ENCODE results near the gene PDE3A. TPM values are rescaled to one million over a fixed set of nuclear protein-coding genes. Genes with fewer than 3 reads are reported as not detected.

Gene PDE3A
- total and polyA plus RNA-seq, 2 experiments from 2014 or later: 11.1 to 61.6 TPM

GRCh38 chr12:20711846-20712245 is 343.5 kb downstream of the PDE3A start:
- H3K4me2 ChIP-seq: no peak overlapping the region
- H3K4me3 ChIP-seq: no peak overlapping the region
- H3K4me1 ChIP-seq (ENCODE audit: insufficient read depth): no peaks in the 10 kb centered on the region
- H3K27ac ChIP-seq: no peak overlapping the region
- H3K27me3 ChIP-seq: no peaks in the 10 kb centered on the region
- H3K79me2 ChIP-seq: no peaks in the 10 kb centered on the region
- WGBS (ENCODE audit: low lambda C conversion rate, missing lambda C conversion rate): 54% methylated on average over 3 of the region's 3 CpGs
- H3K36me3 ChIP-seq (replicated peaks; ENCODE audit: insufficient read depth, low read depth): no peaks in the 10 kb centered on the region
- H3K9me3 ChIP-seq (ENCODE audit: low read depth): no peaks in the 10 kb centered on the region
- no peak for TF ChIP-seq CTCF (IDR thresholded peaks at IDR 0.05; ENCODE audit: poor library complexity)
- TF ChIP-seq EZH2phosphoT487 (IDR thresholded peaks at IDR 0.05; ENCODE audit: low read depth, severe bottlenecking, unreplicated experiment): no peak
- TF ChIP-seq EZH2 (IDR thresholded peaks at IDR 0.05; ENCODE audit: borderline replicate concordance): no peak
- no peaks in the 10 kb centered on the region for H4K20me1 ChIP-seq (ENCODE audit: insufficient read depth, poor library complexity, severe bottlenecking)
- no peak overlapping the region for H2AFZ ChIP-seq
- H3K9me2 ChIP-seq (replicated peaks; ENCODE audit: insufficient read depth): no peaks in the 10 kb centered on the region
- no peak for DNase-seq (ENCODE audit: low spot score)

GRCh38 chr12:20716037-20716436 is 347.7 kb downstream of the PDE3A start:
- WGBS (ENCODE audit: low lambda C conversion rate, missing lambda C conversion rate): 45% methylated on average over 2 of the region's 2 CpGs
- DNase-seq (ENCODE audit: low spot score): peak; percentile 13

GRCh38 chr12:20716985-20717384 is 348.6 kb downstream of the PDE3A start:
- 83% methylated on average over 1 of the region's 1 CpG for WGBS (ENCODE audit: low lambda C conversion rate, missing lambda C conversion rate)
- H3K4me2 ChIP-seq: no peak overlapping the region
- no peaks in the 10 kb centered on the region for H3K36me3 ChIP-seq (replicated peaks; ENCODE audit: insufficient read depth, low read depth)
- no peak overlapping the region for H3K4me3 ChIP-seq
- DNase-seq (ENCODE audit: low spot score): no peak
- H3K9me2 ChIP-seq (replicated peaks; ENCODE audit: insufficient read depth): no peaks in the 10 kb centered on the region
- H3K27me3 ChIP-seq: no peaks in the 10 kb centered on the region
- no peak overlapping the region for H3K27ac ChIP-seq
- H3K79me2 ChIP-seq: no peaks in the 10 kb centered on the region
- H4K20me1 ChIP-seq (ENCODE audit: insufficient read depth, poor library complexity, severe bottlenecking): no peaks in the 10 kb centered on the region
- no peaks in the 10 kb centered on the region for H3K4me1 ChIP-seq (ENCODE audit: insufficient read depth)
- H2AFZ ChIP-seq: no peak overlapping the region
- no peaks in the 10 kb centered on the region for H3K9me3 ChIP-seq (ENCODE audit: low read depth)
- TF ChIP-seq CTCF (IDR thresholded peaks at IDR 0.05; ENCODE audit: poor library complexity) (no peak), EZH2phosphoT487 (IDR thresholded peaks at IDR 0.05; ENCODE audit: low read depth, severe bottlenecking, unreplicated experiment) (no peak), EZH2 (IDR thresholded peaks at IDR 0.05; ENCODE audit: borderline replicate concordance) (no peak)

More at GRCh38 chr12:20716037-20716436, 347.7 kb downstream of the PDE3A start:
- Histone ChIP-seq H3K79me2 (no peaks in the 10 kb centered on the region), H4K20me1 (ENCODE audit: insufficient read depth, poor library complexity, severe bottlenecking) (no peaks in the 10 kb centered on the region), H3K4me3 (no peak overlapping the region), H3K4me2 (no peak overlapping the region), H3K27ac (no peak overlapping the region), H3K36me3 (replicated peaks; ENCODE audit: insufficient read depth, low read depth) (no peaks in the 10 kb centered on the region), H2AFZ (no peak overlapping the region), H3K27me3 (no peaks in the 10 kb centered on the region), H3K9me2 (replicated peaks; ENCODE audit: insufficient read depth) (no peaks in the 10 kb centered on the region), H3K9me3 (ENCODE audit: low read depth) (no peaks in the 10 kb centered on the region), H3K4me1 (ENCODE audit: insufficient read depth) (no peaks in the 10 kb centered on the region)
- TF ChIP-seq EZH2 (IDR thresholded peaks at IDR 0.05; ENCODE audit: borderline replicate concordance): no peak
- no peak for TF ChIP-seq CTCF (IDR thresholded peaks at IDR 0.05; ENCODE audit: poor library complexity)
- no peak for TF ChIP-seq EZH2phosphoT487 (IDR thresholded peaks at IDR 0.05; ENCODE audit: low read depth, severe bottlenecking, unreplicated experiment)

- Histone ChIP-seq H3K36me3 (replicated peaks; ENCODE audit: insufficient read depth, low read depth) (no peaks in the 10 kb centered on the region), H3K79me2 (no peaks in the 10 kb centered on the region), H3K27me3 (no peaks in the 10 kb centered on the region), H4K20me1 (ENCODE audit: insufficient read depth, poor library complexity, severe bottlenecking) (no peaks in the 10 kb centered on the region), H3K4me1 (ENCODE audit: insufficient read depth) (no peaks in the 10 kb centered on the region), H3K9me3 (ENCODE audit: low read depth) (no peaks in the 10 kb centered on the region), H2AFZ (no peak overlapping the region), H3K4me3 (no peak overlapping the region), H3K4me2 (no peak overlapping the region), H3K27ac (no peak overlapping the region), H3K9me2 (replicated peaks; ENCODE audit: insufficient read depth) (no peaks in the 10 kb centered on the region)
- 92% methylated on average over 4 of the region's 4 CpGs for WGBS (ENCODE audit: low lambda C conversion rate, missing lambda C conversion rate)
- TF ChIP-seq CTCF (IDR thresholded peaks at IDR 0.05; ENCODE audit: poor library complexity) (no peak), EZH2phosphoT487 (IDR thresholded peaks at IDR 0.05; ENCODE audit: low read depth, severe bottlenecking, unreplicated experiment) (no peak), EZH2 (IDR thresholded peaks at IDR 0.05; ENCODE audit: borderline replicate concordance) (no peak)
- DNase-seq (ENCODE audit: low spot score): no peak
These were observed 350.0 kb downstream of the PDE3A start for GRCh38 chr12:20718294-20718693.

Data from hepatocyte (in vitro differentiated cells).